VCaP (cell line): ENCODE results near the gene IPP.

Experiments
- H3K27ac ChIP-seq: fragments of 450-650 bp; 2 replicates; pipeline ENCODE4 v1.5.1; 2017
- CTCF ChIP-seq: fragments of 450-650 bp; conservative IDR thresholded peaks from 2 replicates; pipeline ENCODE4 v1.5.1; 2017; ENCODE audit warnings: mild to moderate bottlenecking, moderate library complexity

Gene IPP

DNA sequence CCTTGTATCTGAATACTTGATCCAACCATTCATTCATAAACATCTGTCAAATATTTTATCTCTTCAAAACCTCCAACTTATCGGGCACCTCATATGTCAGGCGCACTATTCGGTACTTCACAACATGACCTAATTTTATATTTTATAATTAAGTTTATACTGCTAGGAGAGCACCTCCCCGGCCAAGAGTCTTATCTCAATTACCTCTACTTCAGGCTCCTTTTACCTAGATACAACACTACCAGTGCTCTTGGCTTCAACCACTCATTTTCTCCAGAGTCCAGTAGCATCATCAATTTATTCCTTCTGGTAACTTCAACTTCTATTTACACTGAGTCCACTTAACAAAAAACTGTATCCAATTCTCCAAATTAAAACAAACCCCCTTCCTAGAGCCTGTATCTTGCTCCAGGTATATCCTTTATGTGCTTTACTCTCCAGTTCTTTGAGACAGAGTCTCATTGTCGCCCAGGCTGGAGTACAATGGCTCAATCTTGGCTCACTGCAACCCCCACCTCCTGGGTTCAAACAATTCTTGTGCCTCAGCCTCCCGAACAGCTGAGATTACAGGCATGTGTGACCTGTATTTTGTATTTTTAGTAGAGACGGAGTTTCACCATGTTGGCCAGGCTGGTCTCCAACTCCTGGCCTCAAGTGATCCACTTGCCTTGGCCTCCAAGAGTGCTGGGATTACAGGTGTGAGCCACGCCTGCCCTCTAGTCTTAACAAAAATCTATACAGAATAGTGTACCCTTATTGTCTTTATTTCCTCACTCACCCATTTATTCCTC lies 82.9 kb downstream of the IPP start:
- TF ChIP-seq CTCF = no peak
- no peak overlapping the region for H3K27ac ChIP-seq

DNA sequence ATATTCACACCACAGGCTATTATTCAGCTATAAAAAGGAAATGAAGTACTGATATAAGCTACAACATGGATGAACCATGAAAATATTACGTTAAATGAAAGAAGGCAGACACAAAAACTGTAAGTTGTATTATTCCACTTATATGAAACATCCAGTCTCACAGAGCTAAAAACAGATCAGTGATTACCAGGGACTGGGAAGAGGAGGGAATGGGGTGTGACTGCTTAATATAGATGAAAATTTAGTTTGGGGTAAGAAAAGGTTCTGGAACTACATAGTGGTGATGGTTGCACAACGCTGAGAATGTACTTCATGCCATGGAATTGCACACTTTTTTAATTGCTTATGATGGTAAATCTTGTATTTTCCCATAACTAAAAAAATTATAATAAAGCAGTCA lies 83.6 kb downstream of the IPP start:
- H3K27ac ChIP-seq = no peak overlapping the region
- no peak for TF ChIP-seq CTCF

DNA sequence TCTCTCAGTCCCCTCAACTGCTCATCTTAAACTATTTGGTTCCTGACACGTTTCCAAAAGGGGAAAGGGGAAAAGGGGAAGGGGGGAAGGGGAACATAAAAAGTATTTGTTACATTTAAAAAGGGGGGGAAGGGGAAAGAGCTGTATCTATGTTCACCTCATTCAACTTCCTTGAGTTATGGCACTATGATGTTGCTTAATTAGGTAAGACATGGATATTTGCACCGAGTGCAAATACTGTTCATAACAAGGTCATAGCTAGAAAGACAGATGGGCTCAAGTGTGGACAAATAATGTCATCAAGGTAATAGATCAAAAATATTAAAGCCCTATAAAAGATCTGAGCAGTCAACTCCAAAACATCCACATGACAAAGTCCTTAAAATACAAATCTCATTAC lies 90.1 kb downstream of the IPP start:
- TF ChIP-seq CTCF = no peak

GRCh38 chr1:45659222-45659621 lies 91.2 kb downstream of the IPP start:
- no peak for TF ChIP-seq CTCF
- no peak overlapping the region for H3K27ac ChIP-seq

More for the DNA sequence above, 90.1 kb downstream of the IPP start:
- no peak overlapping the region for H3K27ac ChIP-seq

DNA sequence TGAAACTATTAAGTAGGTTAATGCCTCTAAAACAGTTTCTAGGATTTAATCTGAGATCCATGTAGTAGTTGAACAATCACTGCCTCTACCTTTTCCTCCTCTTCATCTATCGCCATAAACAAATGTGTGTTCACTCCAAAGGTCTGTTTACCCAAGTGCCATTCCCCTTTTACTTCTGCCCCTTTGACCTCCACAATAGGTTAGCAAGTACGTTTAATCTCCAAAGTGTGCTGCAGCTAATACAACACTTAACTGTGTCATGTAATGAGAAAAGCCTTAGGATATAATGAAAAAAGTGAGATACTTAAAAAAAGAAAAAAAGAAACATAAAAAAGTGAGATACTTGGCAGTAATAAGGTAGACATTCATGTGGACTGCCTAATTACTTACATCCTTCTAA lies 92.3 kb downstream of the IPP start:
- no peak overlapping the region for H3K27ac ChIP-seq
- no peak for TF ChIP-seq CTCF

- no peak for TF ChIP-seq CTCF
- H3K27ac ChIP-seq = no peak overlapping the region
Measured at GRCh38 chr1:45656573-45657226, 93.8 kb downstream of the IPP start.

- no peak overlapping the region for H3K27ac ChIP-seq
- TF ChIP-seq CTCF = no peak
Measured at GRCh38 chr1:45654540-45655280, 95.7 kb downstream of the IPP start.
